B cell (primary cell): Measurements from ENCODE around the gene KRT39. TPM values are rescaled to one million over a fixed set of nuclear protein-coding genes. Genes with fewer than 3 reads are reported as not detected.

Experiments used
- ATAC-seq: fragments of 200-7000 bp; cut with Tn5 transposase; one replicate; pipeline ENCODE4 v1.10.0; 2021; ENCODE audit warnings: low read depth, mild to moderate bottlenecking, moderate number of reproducible peaks, moderate library complexity
- CTCF ChIA-PET: fragments of 350-600 bp; sonication (Branson Sonifier 250); formaldehyde crosslinking; loops from one replicate; lab custom pipeline; 2021; ENCODE audit warnings: antibody characterized with exemption, inconsistent platforms; lab: Charles Lee
- POLR2A ChIA-PET: fragments of 350-600 bp; sonication (Branson Sonifier 250); formaldehyde crosslinking; loops from one replicate; lab custom pipeline; 2021; ENCODE audit warnings: antibody characterized with exemption; lab: Charles Lee
- DNase-seq: peaks from one replicate; pipeline ENCODE4 v3.0.0; 2013
- H2AFZ ChIP-seq: 2 replicates; pipeline ENCODE4 v1.6.1; 2012; ENCODE audit warnings: mild to moderate bottlenecking, low read depth, low read length; ENCODE audit not compliant: insufficient read depth, poor library complexity, severe bottlenecking
- H3K27ac ChIP-seq, 2 donors: 1 replicate in 1 of 2; 2 replicates in 1 of 2; pipeline ENCODE4 v1.5.1; 2012 to 2013; ENCODE audit warnings: low read length in 2 of 2, mild to moderate bottlenecking in 2 of 2, moderate library complexity in 1 of 2
- H3K27me3 ChIP-seq, 4 experiments: fragments of 200-600 bp in 1 of 4; sonication (generic) in 1 of 4; replicated peaks in 1 of 4; 1 replicate in 2 of 4; 2 replicates in 2 of 4; pipeline versions ENCODE4 v1.6.1 to v1.7.0; 2013 to 2016; ENCODE audit warnings: low read length in 3 of 4, mild to moderate bottlenecking in 2 of 4, mixed read lengths in 1 of 4, moderate library complexity in 1 of 4; ENCODE audit not compliant: insufficient read depth in 4 of 4, control insufficient read depth in 3 of 4; ENCODE audit errors: control extremely low read depth in 1 of 4
- H3K36me3 ChIP-seq, 2 experiments: replicated peaks in 1 of 2; 1 replicate in 1 of 2; 2 replicates in 1 of 2; pipeline versions ENCODE4 v1.6.1 to v1.7.1; 2013; ENCODE audit warnings: low read length in 1 of 2; ENCODE audit not compliant: insufficient read depth in 2 of 2, control insufficient read depth in 1 of 2; ENCODE audit errors: control extremely low read depth in 1 of 2, extremely low read depth in 1 of 2
- H3K4me1 ChIP-seq, 2 donors: fragments of 200-600 bp in 1 of 2; sonication (generic) in 1 of 2; 1 replicate in 1 of 2; 2 replicates in 1 of 2; pipeline versions ENCODE4 v1.5.1 to v1.6.1; 2013 to 2017; ENCODE audit warnings: low read length in 2 of 2; ENCODE audit not compliant: control insufficient read depth in 2 of 2, insufficient read depth in 2 of 2
- H3K4me2 ChIP-seq: replicated peaks from 2 replicates; pipeline ENCODE3; 2012; ENCODE audit warnings: mild to moderate bottlenecking, low read depth, low read length; ENCODE audit not compliant: poor library complexity, severe bottlenecking
- H3K4me3 ChIP-seq, 5 experiments: fragments of 200-600 bp in 1 of 5; sonication (generic) in 1 of 5; 1 replicate in 3 of 5; 2 replicates in 2 of 5; pipeline versions ENCODE4 v1.5.1 to v1.7.0; 2011 to 2016; ENCODE audit warnings: low read length in 4 of 5, mild to moderate bottlenecking in 4 of 5, low read depth in 2 of 5, control low read depth in 1 of 5, moderate library complexity in 1 of 5; ENCODE audit not compliant: insufficient read depth in 1 of 5; ENCODE audit errors: control extremely low read depth in 1 of 5, extremely low read depth in 1 of 5
- H3K79me2 ChIP-seq: fragments of 200-600 bp; sonication (generic); one replicate; pipeline ENCODE4 v1.6.0; 2016; ENCODE audit warnings: low read length; ENCODE audit not compliant: control insufficient read depth, insufficient read depth
- H3K9ac ChIP-seq: fragments of 200-600 bp; sonication (generic); 2 replicates; pipeline ENCODE4 v1.6.1; 2017; ENCODE audit warnings: mild to moderate bottlenecking, low read length, moderate library complexity
- H3K9me3 ChIP-seq, 3 donors: one replicate each; pipeline versions ENCODE4 v1.6.1 to v1.7.1; 2013; ENCODE audit warnings: low read length in 2 of 3; ENCODE audit not compliant: control insufficient read depth in 2 of 3, insufficient read depth in 1 of 3; ENCODE audit errors: control extremely low read depth in 1 of 3
- H4K20me1 ChIP-seq: 2 replicates; pipeline ENCODE4 v1.6.0; 2012; ENCODE audit warnings: mild to moderate bottlenecking, low read length; ENCODE audit not compliant: insufficient read depth, control insufficient read depth, poor library complexity, severe bottlenecking
- H3K27ac Mint-ChIP-seq: one replicate; pipeline ENCODE4 v1.8.0; 2021; ENCODE audit warnings: mixed read lengths
- H3K27me3 Mint-ChIP-seq: one replicate; pipeline ENCODE4 v1.8.0; 2021; ENCODE audit warnings: mixed read lengths
- H3K4me1 Mint-ChIP-seq: one replicate; pipeline ENCODE4 v1.8.0; 2021; ENCODE audit warnings: mixed read lengths
- H3K4me3 Mint-ChIP-seq: one replicate; pipeline ENCODE4 v1.8.0; 2021; ENCODE audit warnings: mixed read lengths
- H3K9me3 Mint-ChIP-seq: one replicate; pipeline ENCODE4 v1.8.0; 2022; ENCODE audit warnings: mixed read lengths; ENCODE audit not compliant: insufficient read depth
- EZH2 ChIP-seq: IDR thresholded peaks from 2 replicates; pipeline ENCODE4 v1.6.1; 2012; ENCODE audit warnings: borderline replicate concordance, low read depth, mild to moderate bottlenecking, moderate library complexity, low read length; ENCODE audit not compliant: insufficient read depth, poor library complexity, severe bottlenecking
- WGBS: methylation state at CpG from one replicate; pipeline ENCODE4 v1.1.5; 2013; ENCODE audit warnings: missing lambda C conversion rate; ENCODE audit not compliant: insufficient coverage; 5-methylcytosine and 5-hydroxymethylcytosine counted together
- intact Hi-C: fragments of 100-400 bp; cut with micrococcal nuclease; formaldehyde crosslinking; loops from one replicate; pipeline ENCODE4 v1.10.0; 2022
- polyA plus RNA-seq: library from polyadenylated mRNA; depleted of rRNA; stranded (reverse); fragments of >200 nt; gene quantifications from 2 replicates; pipeline ENCODE4 v1.2.3, GENCODE V29; 2012
- total RNA-seq, 2 donors: library from RNA; stranded (reverse); fragments of 120-200 nt in 1 of 2; gene quantifications; 1 replicate in 1 of 2; 2 replicates in 1 of 2; pipeline versions ENCODE4 v1.2.3 to v1.2.4, GENCODE V29; 2013 to 2022
- TF ChIP-seq, protein P1 (sequence below): fragments of 200-600 bp; IDR thresholded peaks from one replicate; pipeline ENCODE4 v1.8.0; 2022; ENCODE audit warnings: antibody characterized with exemption, mild to moderate bottlenecking

The KRT39 gene
- total and polyA plus RNA-seq, 2 donors (not counting 1 experiment from before 2014, with no cell fraction given), result not detected

DNA sequence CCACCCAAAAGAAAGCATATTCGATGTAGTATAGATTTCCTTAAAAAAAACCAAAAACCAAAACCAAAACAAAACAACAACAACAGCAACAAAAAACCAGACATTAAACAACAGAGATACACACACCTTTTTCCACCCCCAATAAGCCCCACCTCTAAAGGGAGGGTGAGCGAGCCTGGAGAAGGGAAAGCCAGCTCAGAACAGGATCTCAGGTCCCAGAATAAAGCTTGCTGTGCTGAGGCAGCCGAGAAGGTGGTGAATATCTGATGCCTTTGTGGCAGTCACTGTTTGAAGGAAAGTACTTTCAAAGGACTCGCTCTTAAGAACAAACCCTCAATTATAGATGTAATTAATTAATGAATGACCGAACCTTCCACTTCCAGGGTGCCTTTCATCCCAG lies 29.8 kb downstream of the KRT39 start:
- H3K4me1 Mint-ChIP-seq, result no peaks in the 10 kb centered on the region
- Histone ChIP-seq H3K27ac (no peak overlapping the region), H3K36me3 (no peaks in the 10 kb centered on the region), H3K27me3 (peaks cover 0 to 3% (median 0%) of the 10 kb centered on the region in 4 experiments), H3K4me2 (no peak overlapping the region), H3K9ac (no peak overlapping the region), H3K79me2 (no peaks in the 10 kb centered on the region), H4K20me1 (no peaks in the 10 kb centered on the region), H3K4me3 (no peak overlapping the region), H3K4me1 (no peaks in the 10 kb centered on the region), H2AFZ (no peak overlapping the region), H3K9me3 (no peaks in the 10 kb centered on the region)
- ChIA-PET CTCF (no interaction called here), POLR2A (no interaction called here)
- H3K4me3 Mint-ChIP-seq, result no peak overlapping the region
- no peak overlapping the region for H3K27ac Mint-ChIP-seq
- no CpG with 5 or more reads among the region's 5 CpGs for WGBS
- H3K27me3 Mint-ChIP-seq, result peaks cover 43% of the 10 kb centered on the region
- TF ChIP-seq EZH2, result no peak
- TF ChIP-seq, protein P1, sequence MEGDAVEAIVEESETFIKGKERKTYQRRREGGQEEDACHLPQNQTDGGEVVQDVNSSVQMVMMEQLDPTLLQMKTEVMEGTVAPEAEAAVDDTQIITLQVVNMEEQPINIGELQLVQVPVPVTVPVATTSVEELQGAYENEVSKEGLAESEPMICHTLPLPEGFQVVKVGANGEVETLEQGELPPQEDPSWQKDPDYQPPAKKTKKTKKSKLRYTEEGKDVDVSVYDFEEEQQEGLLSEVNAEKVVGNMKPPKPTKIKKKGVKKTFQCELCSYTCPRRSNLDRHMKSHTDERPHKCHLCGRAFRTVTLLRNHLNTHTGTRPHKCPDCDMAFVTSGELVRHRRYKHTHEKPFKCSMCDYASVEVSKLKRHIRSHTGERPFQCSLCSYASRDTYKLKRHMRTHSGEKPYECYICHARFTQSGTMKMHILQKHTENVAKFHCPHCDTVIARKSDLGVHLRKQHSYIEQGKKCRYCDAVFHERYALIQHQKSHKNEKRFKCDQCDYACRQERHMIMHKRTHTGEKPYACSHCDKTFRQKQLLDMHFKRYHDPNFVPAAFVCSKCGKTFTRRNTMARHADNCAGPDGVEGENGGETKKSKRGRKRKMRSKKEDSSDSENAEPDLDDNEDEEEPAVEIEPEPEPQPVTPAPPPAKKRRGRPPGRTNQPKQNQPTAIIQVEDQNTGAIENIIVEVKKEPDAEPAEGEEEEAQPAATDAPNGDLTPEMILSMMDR, result no peak
- DNase-seq (no peak), ATAC-seq (no peak)
- intact Hi-C loops, result no loop called here
- no peaks in the 10 kb centered on the region for H3K9me3 Mint-ChIP-seq

DNA sequence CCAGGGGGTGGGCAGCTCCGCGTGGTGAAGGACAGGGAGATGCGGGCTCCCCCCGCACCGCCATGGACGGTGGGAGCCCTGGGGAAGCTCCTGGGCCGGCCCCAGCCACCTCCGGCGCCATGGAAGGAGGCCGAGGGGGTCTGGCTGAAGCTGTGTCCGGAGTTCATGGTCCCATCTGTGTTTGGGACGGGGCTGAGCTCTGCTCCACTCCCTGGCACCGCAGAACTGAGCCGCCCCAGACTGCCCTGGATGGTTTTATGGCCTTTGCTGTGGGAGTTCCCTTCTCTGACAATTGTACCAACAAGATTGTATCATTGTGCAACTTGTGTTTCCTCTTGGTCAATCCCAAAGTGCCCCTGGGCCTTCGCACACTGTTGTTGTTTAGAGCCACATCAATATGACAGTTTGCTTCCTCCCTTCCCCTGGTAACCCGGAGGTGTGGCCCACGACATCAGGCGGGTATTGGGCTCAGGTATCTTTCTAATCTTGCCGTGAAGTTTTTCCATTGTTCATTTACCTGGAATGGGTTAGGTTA lies 30.2 kb downstream of the KRT39 start:
- ChIA-PET CTCF (no interaction called here), POLR2A (no interaction called here)
- Histone ChIP-seq H3K79me2 (no peaks in the 10 kb centered on the region), H4K20me1 (no peaks in the 10 kb centered on the region), H3K4me3 (no peak overlapping the region), H3K27ac (no peak overlapping the region), H2AFZ (no peak overlapping the region), H3K36me3 (no peaks in the 10 kb centered on the region), H3K4me2 (no peak overlapping the region), H3K9ac (no peak overlapping the region), H3K27me3 (peaks cover 0 to 3% (median 0%) of the 10 kb centered on the region in 4 experiments), H3K4me1 (no peaks in the 10 kb centered on the region), H3K9me3 (no peaks in the 10 kb centered on the region)
- Mint-ChIP-seq H3K4me3 (no peak overlapping the region), H3K4me1 (no peaks in the 10 kb centered on the region), H3K27me3 (peaks cover 44% of the 10 kb centered on the region), H3K27ac (no peak overlapping the region), H3K9me3 (no peaks in the 10 kb centered on the region)
- no peak for DNase-seq
- TF ChIP-seq EZH2, result no peak
- TF ChIP-seq, protein P1, result no peak
- 87% methylated on average over 12 of the region's 19 CpGs for WGBS
- intact Hi-C loops, result no loop called here
- no peak for ATAC-seq
